NCI-H774 (cell line): Measurements from ENCODE around the gene GRID2IP.

Source experiments
- DNase-seq: peaks from one replicate; lab custom pipeline; 2025; lab: John Stamatoyannopoulos, UW

The GRID2IP gene

GRCh38 chr7:6562106-6562505 is 10.8 kb upstream of the GRID2IP start:
- no peak for DNase-seq

GRCh38 chr7:6559896-6560295 is 8.6 kb upstream of the GRID2IP start:
- no peak for DNase-seq

GRCh38 chr7:6558837-6559236 is 7.6 kb upstream of the GRID2IP start:
- DNase-seq = no peak

GRCh38 chr7:6556196-6556595 is 4.9 kb upstream of the GRID2IP start:
- DNase-seq = no peak

GRCh38 chr7:6554848-6555247 is 3.6 kb upstream of the GRID2IP start:
- DNase-seq = no peak

- DNase-seq = no peak
These were observed 2.3 kb upstream of the GRID2IP start for GRCh38 chr7:6553448-6554044.

GRCh38 chr7:6547400-6547799 is 3.9 kb downstream of the GRID2IP start:
- no peak for DNase-seq

GRCh38 chr7:6546498-6547251 is 4.6 kb downstream of the GRID2IP start:
- no peak for DNase-seq

- no peak for DNase-seq
These were observed 5.7 kb downstream of the GRID2IP start for GRCh38 chr7:6545398-6546126.

- no peak for DNase-seq
These were observed 8.9 kb downstream of the GRID2IP start for GRCh38 chr7:6542368-6542767.

GRCh38 chr7:6536262-6537260 is 14.7 kb downstream of the GRID2IP start:
- peak; percentile 10 for DNase-seq

- DNase-seq = no peak
These were observed 17.3 kb downstream of the GRID2IP start for GRCh38 chr7:6533893-6534495.

GRCh38 chr7:6532516-6532915 is 18.7 kb downstream of the GRID2IP start:
- DNase-seq = no peak

GRCh38 chr7:6531492-6532279 is 19.6 kb downstream of the GRID2IP start:
- no peak for DNase-seq

- no peak for DNase-seq
These were observed 20.4 kb downstream of the GRID2IP start for GRCh38 chr7:6530626-6531491.

GRCh38 chr7:6529643-6530042 is 21.6 kb downstream of the GRID2IP start:
- no peak for DNase-seq

GRCh38 chr7:6528401-6529130 is 22.7 kb downstream of the GRID2IP start:
- DNase-seq = no peak

GRCh38 chr7:6526997-6527378 is 24.3 kb downstream of the GRID2IP start:
- DNase-seq = no peak
